AG10803 (cell line): ENCODE data around the gene CBL.

Experiments used
- DNase-seq: peaks from one replicate; pipeline ENCODE4 v3.0.0; 2010; ENCODE audit warnings: low read depth
- H3K4me3 ChIP-seq: 2 replicates; pipeline ENCODE4 v1.5.1; 2011; ENCODE audit warnings: mild to moderate bottlenecking, low read length, control low read depth
- CTCF ChIP-seq: conservative IDR thresholded peaks from 2 replicates; pipeline ENCODE4 v1.5.1; 2011; ENCODE audit warnings: mild to moderate bottlenecking, low read length, control low read depth, inconsistent platforms

Gene CBL

GRCh38 chr11:119258180-119258579, 52.0 kb downstream of the CBL start:
- TF ChIP-seq CTCF, result no peak
- no peak overlapping the region for H3K4me3 ChIP-seq
- no peak for DNase-seq

- H3K4me3 ChIP-seq, result no peak overlapping the region
- no peak for DNase-seq
- TF ChIP-seq CTCF, result no peak
Observed at GRCh38 chr11:119258983-119259382, 52.8 kb downstream of the CBL start.

- H3K4me3 ChIP-seq, result no peak overlapping the region
- peak; percentile 31 for DNase-seq
- TF ChIP-seq CTCF, result peak; percentile 16; the same call in 1 of the 2 replicates
Observed at GRCh38 chr11:119262668-119263351, 56.7 kb downstream of the CBL start.

- DNase-seq, result no peak
- no peak for TF ChIP-seq CTCF
- H3K4me3 ChIP-seq, result no peak overlapping the region
Observed at GRCh38 chr11:119263352-119263940, 57.3 kb downstream of the CBL start.

GRCh38 chr11:119266063-119266462, 59.9 kb downstream of the CBL start:
- no peak overlapping the region for H3K4me3 ChIP-seq
- no peak for TF ChIP-seq CTCF
- no peak for DNase-seq

GRCh38 chr11:119266517-119267255, 60.5 kb downstream of the CBL start:
- no peak overlapping the region for H3K4me3 ChIP-seq
- TF ChIP-seq CTCF, result no peak
- DNase-seq, result no peak
